Measurements from ENCODE around the gene DIO1. TPM values are rescaled to one million over a fixed set of nuclear protein-coding genes. Genes with fewer than 3 reads are reported as not detected.
A peak's percentile ranks its signal among the peaks of the same experiment; 100 is the strongest.
"Not testable (repeated sequence)": the region's sequence is repeated elsewhere in the genome, so short reads cannot be mapped to it uniquely, and the experiment has no call there.

The DIO1 gene
- polyA plus RNA-seq, 3 donors: 0.22 to 0.73 TPM; not detected in 1

DNA sequence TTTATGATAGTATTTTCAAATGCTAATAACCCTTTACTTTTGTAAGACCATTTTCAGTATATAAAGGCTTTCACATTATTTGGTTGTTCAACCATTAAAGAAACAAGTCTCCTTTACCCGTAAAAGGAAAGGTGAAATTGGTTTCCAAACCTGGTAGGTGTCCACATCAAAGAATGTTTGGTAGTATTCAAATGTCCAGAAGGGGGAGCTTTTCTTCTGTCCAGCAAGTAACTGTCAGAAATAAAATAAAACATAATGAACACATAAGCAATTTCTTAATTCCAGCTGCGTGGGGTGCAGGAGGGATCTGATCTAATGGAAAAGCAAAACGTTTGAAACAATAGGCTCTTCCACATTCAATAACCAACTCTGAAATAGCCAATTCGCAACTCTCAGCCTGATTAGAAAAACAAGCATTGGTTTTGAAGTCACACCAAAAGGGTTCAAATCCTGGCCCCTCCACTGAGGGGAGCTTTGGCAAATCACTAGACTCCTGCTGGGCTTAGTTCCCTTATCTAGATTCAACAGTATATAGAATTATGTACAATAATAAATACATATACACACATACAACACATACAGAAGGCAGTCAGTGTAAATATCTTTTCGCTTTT is 15.4 kb upstream of the DIO1 start:
- Histone ChIP-seq H3K36me3 (replicated peaks in 1 of 2; ENCODE audit: control insufficient read depth in 1 of 2, insufficient read depth in 2 of 2, low read length in 2 of 2) (peaks cover 66 to 85% of the 10 kb centered on the region in 2 donors), H3K4me3 (replicated peaks in 1 of 3; ENCODE audit: low read depth in 2 of 3, low read length in 3 of 3) (no peak overlapping the region), H3K27me3 (ENCODE audit: control insufficient read depth in 2 of 2, insufficient read depth in 2 of 2, low read length in 2 of 2) (no peaks in the 10 kb centered on the region), H3K9ac (ENCODE audit: insufficient read depth, low read length, poor library complexity, severe bottlenecking) (no peak overlapping the region), H3K79me2 (ENCODE audit: insufficient read depth, low read length) (no peaks in the 10 kb centered on the region), H3K4me2 (replicated peaks; ENCODE audit: extremely low read depth, low read length, poor library complexity, severe bottlenecking) (no peak overlapping the region), H3K9me3 (replicated peaks in 1 of 2; ENCODE audit: control insufficient read depth in 1 of 2, insufficient read depth in 1 of 2, low read length in 2 of 2) (peaks cover 0 to 3% of the 10 kb centered on the region in 2 donors), H3K4me1 (ENCODE audit: control insufficient read depth in 1 of 2, insufficient read depth in 2 of 2, low read length in 2 of 2) (no peaks in the 10 kb centered on the region), H2AFZ (ENCODE audit: insufficient read depth, low read depth, low read length, poor library complexity, severe bottlenecking) (no peak overlapping the region), H4K20me1 (ENCODE audit: insufficient read depth, low read length) (peaks cover 8% of the 10 kb centered on the region), H3K27ac (ENCODE audit: low read depth in 1 of 2, low read length in 2 of 2) (no peak overlapping the region)
- 63% methylated on average over 4 of the region's 5 CpGs for WGBS (ENCODE audit: insufficient coverage)
- TF ChIP-seq, protein P1, sequence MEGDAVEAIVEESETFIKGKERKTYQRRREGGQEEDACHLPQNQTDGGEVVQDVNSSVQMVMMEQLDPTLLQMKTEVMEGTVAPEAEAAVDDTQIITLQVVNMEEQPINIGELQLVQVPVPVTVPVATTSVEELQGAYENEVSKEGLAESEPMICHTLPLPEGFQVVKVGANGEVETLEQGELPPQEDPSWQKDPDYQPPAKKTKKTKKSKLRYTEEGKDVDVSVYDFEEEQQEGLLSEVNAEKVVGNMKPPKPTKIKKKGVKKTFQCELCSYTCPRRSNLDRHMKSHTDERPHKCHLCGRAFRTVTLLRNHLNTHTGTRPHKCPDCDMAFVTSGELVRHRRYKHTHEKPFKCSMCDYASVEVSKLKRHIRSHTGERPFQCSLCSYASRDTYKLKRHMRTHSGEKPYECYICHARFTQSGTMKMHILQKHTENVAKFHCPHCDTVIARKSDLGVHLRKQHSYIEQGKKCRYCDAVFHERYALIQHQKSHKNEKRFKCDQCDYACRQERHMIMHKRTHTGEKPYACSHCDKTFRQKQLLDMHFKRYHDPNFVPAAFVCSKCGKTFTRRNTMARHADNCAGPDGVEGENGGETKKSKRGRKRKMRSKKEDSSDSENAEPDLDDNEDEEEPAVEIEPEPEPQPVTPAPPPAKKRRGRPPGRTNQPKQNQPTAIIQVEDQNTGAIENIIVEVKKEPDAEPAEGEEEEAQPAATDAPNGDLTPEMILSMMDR (IDR thresholded peaks at IDR 0.05): peak; percentile 82
- intact Hi-C loops (cut with micrococcal nuclease): no loop called here
- no peak overlapping the region for H3K4me3 Mint-ChIP-seq
- DNase-seq: peak; percentile 21 to 47 (median 47)
- H3K36me3 Mint-ChIP-seq: peaks cover 76 to 86% of the 10 kb centered on the region in 2 donors
- peaks cover 0 to 3% (median 0%) of the 10 kb centered on the region in 3 donors for H3K27me3 Mint-ChIP-seq (ENCODE audit: low read depth in 3 of 3)
- peaks cover 0 to 6% (median 4%) of the 10 kb centered on the region in 7 donors for H3K9me3 Mint-ChIP-seq
- H3K4me1 Mint-ChIP-seq: peaks cover 3% of the 10 kb centered on the region
- peak overlapping the region in 1 of 7 donors; percentile 7 for H3K27ac Mint-ChIP-seq

DNA sequence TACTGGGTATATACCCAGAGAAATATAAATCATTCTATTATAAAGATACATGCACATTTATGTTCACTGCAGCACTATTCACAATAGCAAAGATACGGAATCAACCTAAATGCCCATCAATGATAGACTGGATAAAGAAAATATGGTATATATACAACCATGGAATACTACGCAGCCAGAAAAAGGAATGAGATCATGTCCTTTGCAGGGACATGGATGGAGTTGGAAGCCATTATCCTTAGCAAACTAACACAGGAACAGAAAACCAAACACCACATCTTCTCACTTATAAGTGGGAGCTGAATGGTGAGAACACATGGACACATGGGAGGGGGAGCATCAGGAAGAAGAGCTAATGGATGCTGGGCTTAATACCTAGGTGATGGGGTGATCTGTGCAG is 12.1 kb upstream of the DIO1 start:
- DNase-seq; H3K4me3 Mint-ChIP-seq; H2AFZ ChIP-seq (ENCODE audit: insufficient read depth, low read depth, low read length, poor library complexity, severe bottlenecking); H3K4me1 ChIP-seq (ENCODE audit: control insufficient read depth in 1 of 2, insufficient read depth in 2 of 2, low read length in 2 of 2); H3K27ac Mint-ChIP-seq; H3K27ac ChIP-seq (ENCODE audit: low read depth in 1 of 2, low read length in 2 of 2); H3K9me3 Mint-ChIP-seq; H3K9me3 ChIP-seq (replicated peaks in 1 of 2; ENCODE audit: control insufficient read depth in 1 of 2, insufficient read depth in 1 of 2, low read length in 2 of 2); H3K9ac ChIP-seq (ENCODE audit: insufficient read depth, low read length, poor library complexity, severe bottlenecking); H3K4me3 ChIP-seq (replicated peaks in 1 of 3; ENCODE audit: low read depth in 2 of 3, low read length in 3 of 3); H3K4me1 Mint-ChIP-seq; H4K20me1 ChIP-seq (ENCODE audit: insufficient read depth, low read length); H3K4me2 ChIP-seq (replicated peaks; ENCODE audit: extremely low read depth, low read length, poor library complexity, severe bottlenecking); H3K27me3 Mint-ChIP-seq (ENCODE audit: low read depth in 3 of 3); H3K27me3 ChIP-seq (ENCODE audit: control insufficient read depth in 2 of 2, insufficient read depth in 2 of 2, low read length in 2 of 2); H3K79me2 ChIP-seq (ENCODE audit: insufficient read depth, low read length): not testable (repeated sequence)
- peaks cover 76 to 93% of the 10 kb centered on the region in 2 donors for H3K36me3 Mint-ChIP-seq
- intact Hi-C loops (cut with micrococcal nuclease): loop anchor here in 1 of 2 donors (10.0 kb wide), 1 partner anchor 603 kb away; no protein-coding TSS in a partner anchor
- WGBS (ENCODE audit: insufficient coverage): no CpG with 5 or more reads among the region's 2 CpGs
- peaks cover 61 to 92% of the 10 kb centered on the region in 2 donors for H3K36me3 ChIP-seq (replicated peaks in 1 of 2; ENCODE audit: control insufficient read depth in 1 of 2, insufficient read depth in 2 of 2, low read length in 2 of 2)

DNA sequence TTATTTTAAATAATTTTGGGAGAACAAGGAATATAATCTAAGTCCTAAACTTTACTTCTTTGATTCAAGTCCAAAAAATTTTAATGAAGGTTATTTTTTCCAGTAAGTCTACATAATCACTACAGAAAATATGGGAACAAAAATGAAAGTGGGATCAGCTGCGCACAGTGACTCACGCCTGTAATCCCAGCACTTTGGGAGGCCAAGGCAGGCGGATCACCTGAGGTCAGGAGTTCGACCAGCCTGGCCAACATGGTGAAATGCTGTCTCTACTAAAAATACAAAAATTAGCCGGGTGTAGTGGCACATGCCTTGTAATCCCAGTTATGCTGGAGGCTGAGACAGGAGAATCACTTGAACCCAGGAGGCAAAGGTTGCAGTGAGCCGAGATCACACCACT is 10.4 kb upstream of the DIO1 start:
- Mint-ChIP-seq H3K36me3 (peaks cover 69 to 89% of the 10 kb centered on the region in 2 donors), H3K27ac (peak overlapping the region in 1 of 7 donors; percentile 16), H3K4me1 (peaks cover 11% of the 10 kb centered on the region)
- 100% methylated on average over 1 of the region's 6 CpGs for WGBS (ENCODE audit: insufficient coverage)
- not testable (repeated sequence) for H3K27me3 ChIP-seq (ENCODE audit: control insufficient read depth in 2 of 2, insufficient read depth in 2 of 2, low read length in 2 of 2); H3K4me3 ChIP-seq (replicated peaks in 1 of 3; ENCODE audit: low read depth in 2 of 3, low read length in 3 of 3); H3K4me3 Mint-ChIP-seq; DNase-seq; H3K9me3 Mint-ChIP-seq; H3K4me1 ChIP-seq (ENCODE audit: control insufficient read depth in 1 of 2, insufficient read depth in 2 of 2, low read length in 2 of 2); H3K27me3 Mint-ChIP-seq (ENCODE audit: low read depth in 3 of 3); H3K27ac ChIP-seq (ENCODE audit: low read depth in 1 of 2, low read length in 2 of 2); H3K79me2 ChIP-seq (ENCODE audit: insufficient read depth, low read length); H3K4me2 ChIP-seq (replicated peaks; ENCODE audit: extremely low read depth, low read length, poor library complexity, severe bottlenecking); H4K20me1 ChIP-seq (ENCODE audit: insufficient read depth, low read length); H3K9me3 ChIP-seq (replicated peaks in 1 of 2; ENCODE audit: control insufficient read depth in 1 of 2, insufficient read depth in 1 of 2, low read length in 2 of 2); H2AFZ ChIP-seq (ENCODE audit: insufficient read depth, low read depth, low read length, poor library complexity, severe bottlenecking); H3K9ac ChIP-seq (ENCODE audit: insufficient read depth, low read length, poor library complexity, severe bottlenecking)
- H3K36me3 ChIP-seq (replicated peaks in 1 of 2; ENCODE audit: control insufficient read depth in 1 of 2, insufficient read depth in 2 of 2, low read length in 2 of 2): peaks cover 52 to 92% of the 10 kb centered on the region in 2 donors
- intact Hi-C loops (cut with micrococcal nuclease): loop anchor here in 1 of 2 donors (10.0 kb wide), 1 partner anchor 601 kb away; no protein-coding TSS in a partner anchor

Measured in CD14-positive monocyte (primary cell).